ENCODE results near the gene FAM53B.

Gene FAM53B

GRCh38 chr10:124741922-124742412, 2.2 kb downstream of the FAM53B start:
- peak; percentile 47 for DNase-seq

- DNase-seq = peak; percentile 80
Measured at GRCh38 chr10:124741281-124741921, 2.8 kb downstream of the FAM53B start.

GRCh38 chr10:124740369-124741280, 3.6 kb downstream of the FAM53B start:
- DNase-seq = no peak

- no peak for DNase-seq
Measured at GRCh38 chr10:124739986-124740368, 4.2 kb downstream of the FAM53B start.

GRCh38 chr10:124739119-124739921, 4.9 kb downstream of the FAM53B start:
- no peak for DNase-seq

GRCh38 chr10:124738441-124738840, 5.7 kb downstream of the FAM53B start:
- no peak for DNase-seq

GRCh38 chr10:124737708-124738107, 6.5 kb downstream of the FAM53B start:
- no peak for DNase-seq

GRCh38 chr10:124737221-124737620, 7.0 kb downstream of the FAM53B start:
- DNase-seq = no peak

- DNase-seq = no peak
Measured at GRCh38 chr10:124736491-124737136, 7.6 kb downstream of the FAM53B start.

- no peak for DNase-seq
Measured at GRCh38 chr10:124735491-124736286, 8.5 kb downstream of the FAM53B start.

GRCh38 chr10:124734311-124735166, 9.6 kb downstream of the FAM53B start:
- DNase-seq = peak; percentile 37

- DNase-seq = no peak
Measured at GRCh38 chr10:124733571-124734245, 10.5 kb downstream of the FAM53B start.

GRCh38 chr10:124732931-124733570, 11.1 kb downstream of the FAM53B start:
- peak; percentile 64 for DNase-seq

- DNase-seq = no peak
Measured at GRCh38 chr10:124731551-124731950, 12.6 kb downstream of the FAM53B start.

GRCh38 chr10:124730790-124731189, 13.4 kb downstream of the FAM53B start:
- no peak for DNase-seq

- no peak for DNase-seq
Measured at GRCh38 chr10:124728830-124729661, 15.1 kb downstream of the FAM53B start.

- no peak for DNase-seq
Measured at GRCh38 chr10:124728071-124728829, 15.9 kb downstream of the FAM53B start.

Measured in activated naive CD4-positive, alpha-beta T cell treated with anti-CD3 and anti-CD28 coated beads, Interleukin-2, amount 50 U/mL, for 16 hours (primary cell).